Spleen (tissue), 11 donors: ENCODE measurements around the gene HIVEP1. TPM values are rescaled to one million over a fixed set of nuclear protein-coding genes. Genes with fewer than 3 reads are reported as not detected.

Source experiments
- DNase-seq: peaks from one replicate; pipeline ENCODE4 v3.0.0-alpha.2; 2020
- H3K27ac ChIP-seq, 8 donors: fragments of 200-600 bp; sonication (generic) in 7 of 8; 1 replicate in 4 of 8; 2 replicates in 4 of 8; pipeline versions ENCODE4 v1.5.0 to v1.8.0; 2016 to 2021; ENCODE audit warnings: inconsistent platforms in 4 of 8, mild to moderate bottlenecking in 4 of 8, moderate library complexity in 1 of 8
- H3K27me3 ChIP-seq, 7 donors: fragments of 200-600 bp; sonication (generic) in 6 of 7; replicated peaks in 1 of 7; 1 replicate in 4 of 7; 2 replicates in 3 of 7; pipeline versions ENCODE4 v1.5.0 to v1.8.0; 2016 to 2021; ENCODE audit warnings: inconsistent platforms in 3 of 7, mild to moderate bottlenecking in 1 of 7
- H3K36me3 ChIP-seq, 6 donors: fragments of 200-600 bp; sonication (generic) in 5 of 6; 1 replicate in 4 of 6; 2 replicates in 2 of 6; pipeline versions ENCODE4 v1.5.0 to v1.8.0; 2016 to 2021; ENCODE audit warnings: inconsistent platforms in 2 of 6
- H3K4me1 ChIP-seq, 6 donors: fragments of 200-600 bp; sonication (generic) in 5 of 6; 1 replicate in 3 of 6; 2 replicates in 3 of 6; pipeline versions ENCODE4 v1.5.0 to v1.8.0; 2016 to 2021; ENCODE audit warnings: inconsistent platforms in 3 of 6
- H3K4me3 ChIP-seq, 8 donors: fragments of 200-600 bp; sonication (generic) in 7 of 8; 1 replicate in 4 of 8; 2 replicates in 4 of 8; pipeline versions ENCODE4 v1.5.0 to v1.8.0; 2016 to 2021; ENCODE audit warnings: inconsistent platforms in 4 of 8, mild to moderate bottlenecking in 4 of 8, moderate library complexity in 2 of 8
- H3K9me3 ChIP-seq, 8 donors: fragments of 200-600 bp; sonication (generic) in 7 of 8; 1 replicate in 4 of 8; 2 replicates in 4 of 8; pipeline versions ENCODE4 v1.5.0 to v1.8.0; 2016 to 2021; ENCODE audit warnings: inconsistent platforms in 4 of 8
- POLR2A ChIP-seq, 3 donors: fragments of 450-650 bp; IDR thresholded peaks; one replicate each; pipeline ENCODE4 v1.5.1; 2017; ENCODE audit warnings: antibody characterized with exemption in 3 of 3, mild to moderate bottlenecking in 1 of 3
- POLR2AphosphoS5 ChIP-seq, 3 donors: sonication (generic); formaldehyde crosslinking; IDR thresholded peaks; one replicate each; pipeline ENCODE4 v1.5.1; 2017; ENCODE audit warnings: antibody characterized with exemption in 3 of 3
- WGBS, 5 donors: extraction: QIAGEN DNeasy Blood & Tissue Kit in 3 of 5; methylation state at CpG; one replicate each; pipeline versions ENCODE4 v1.1.5 to v1.1.7; 2013 to 2018; 5-methylcytosine and 5-hydroxymethylcytosine counted together
- intact Hi-C: fragments of 100-400 bp; cut with DNase I; formaldehyde crosslinking; loops from one replicate; pipeline ENCODE4 v1.15.0; 2023; ENCODE audit warnings: low total_unique reads
- polyA plus RNA-seq, 3 donors: library from polyadenylated mRNA; stranded (reverse); fragments of 200-250 nt; gene quantifications; one replicate each; pipeline ENCODE4 v1.2.1, GENCODE V29; 2013
- total RNA-seq, 7 donors: library from RNA; depleted of rRNA in 3 of 7; stranded (reverse); fragments of >200 nt in 3 of 7; fragmentation: NEBNext Ultra II Directional in 4 of 7; extraction: Animal tissue kit (Norgen Biotek cat#: 25700) in 4 of 7; gene quantifications; one replicate each; pipeline versions ENCODE4 v1.1.0 to v1.2.1, GENCODE V29; 2016 to 2021
- TF ChIP-seq, protein P1 (sequence below), 11 experiments: fragments of 200-600 bp in 7 of 11; fragments of 450-650 bp in 4 of 11; sonication (generic) in 4 of 11; IDR thresholded peaks in 8 of 11; conservative IDR thresholded peaks in 3 of 11; 1 replicate in 7 of 11; 2 replicates in 4 of 11; pipeline versions ENCODE4 v1.4.0 to v1.8.0; 2016 to 2021; ENCODE audit warnings: antibody characterized with exemption in 11 of 11, inconsistent platforms in 4 of 11, mild to moderate bottlenecking in 1 of 11
- donor health status: healthy with polysubstance abuse.
- donor health status: DM: no; HTN: no; CAD: no; lungs with moderate emphysema.
- donor health status: DM: no; HTN: no; CAD: no.
- donor health status: Bipolar disorder and iron deficiency.
- donor health status: healthy.
- donor health status: DM: no; HTN: no; CAD: no.
- donor health status: DM: yes; HTN: yes; CAD: no.

The HIVEP1 gene
- total and polyA plus RNA-seq, 10 donors: 2.8 to 64.1 (median 39.7) TPM

DNA sequence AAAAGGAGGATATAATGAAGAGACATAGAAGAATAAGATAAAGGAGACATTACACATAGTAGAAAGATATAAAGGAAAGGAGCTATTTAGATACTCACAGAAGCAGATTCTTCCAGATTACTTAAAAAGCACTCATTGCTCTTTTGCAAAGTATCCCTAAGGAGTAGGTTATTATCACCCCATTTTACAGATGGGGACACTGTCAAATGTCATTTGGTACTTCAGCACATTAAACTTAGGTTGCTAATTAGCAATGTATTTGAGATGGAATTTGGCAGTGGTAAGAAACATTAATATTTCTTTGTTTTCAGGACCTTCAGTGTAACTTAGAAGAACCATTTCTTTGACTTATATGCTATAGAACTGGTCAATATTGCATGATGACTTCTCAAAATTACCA, 11.9 kb upstream of the HIVEP1 start:
- no peaks in the 10 kb centered on the region for H3K27me3 ChIP-seq
- TF ChIP-seq, protein P1, sequence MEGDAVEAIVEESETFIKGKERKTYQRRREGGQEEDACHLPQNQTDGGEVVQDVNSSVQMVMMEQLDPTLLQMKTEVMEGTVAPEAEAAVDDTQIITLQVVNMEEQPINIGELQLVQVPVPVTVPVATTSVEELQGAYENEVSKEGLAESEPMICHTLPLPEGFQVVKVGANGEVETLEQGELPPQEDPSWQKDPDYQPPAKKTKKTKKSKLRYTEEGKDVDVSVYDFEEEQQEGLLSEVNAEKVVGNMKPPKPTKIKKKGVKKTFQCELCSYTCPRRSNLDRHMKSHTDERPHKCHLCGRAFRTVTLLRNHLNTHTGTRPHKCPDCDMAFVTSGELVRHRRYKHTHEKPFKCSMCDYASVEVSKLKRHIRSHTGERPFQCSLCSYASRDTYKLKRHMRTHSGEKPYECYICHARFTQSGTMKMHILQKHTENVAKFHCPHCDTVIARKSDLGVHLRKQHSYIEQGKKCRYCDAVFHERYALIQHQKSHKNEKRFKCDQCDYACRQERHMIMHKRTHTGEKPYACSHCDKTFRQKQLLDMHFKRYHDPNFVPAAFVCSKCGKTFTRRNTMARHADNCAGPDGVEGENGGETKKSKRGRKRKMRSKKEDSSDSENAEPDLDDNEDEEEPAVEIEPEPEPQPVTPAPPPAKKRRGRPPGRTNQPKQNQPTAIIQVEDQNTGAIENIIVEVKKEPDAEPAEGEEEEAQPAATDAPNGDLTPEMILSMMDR (IDR thresholded peaks at IDR 0.05 in 8 of 11, conservative IDR thresholded peaks at IDR 0.05 in 3 of 11): no peak
- TF ChIP-seq POLR2AphosphoS5 (IDR thresholded peaks at IDR 0.05) (no peak), POLR2A (IDR thresholded peaks at IDR 0.05) (no peak)
- no peak overlapping the region for H3K27ac ChIP-seq
- H3K9me3 ChIP-seq: no peaks in the 10 kb centered on the region
- no peaks in the 10 kb centered on the region for H3K36me3 ChIP-seq
- no peak for DNase-seq
- intact Hi-C loops: no loop called here
- no peaks in the 10 kb centered on the region for H3K4me1 ChIP-seq
- no peak overlapping the region for H3K4me3 ChIP-seq

DNA sequence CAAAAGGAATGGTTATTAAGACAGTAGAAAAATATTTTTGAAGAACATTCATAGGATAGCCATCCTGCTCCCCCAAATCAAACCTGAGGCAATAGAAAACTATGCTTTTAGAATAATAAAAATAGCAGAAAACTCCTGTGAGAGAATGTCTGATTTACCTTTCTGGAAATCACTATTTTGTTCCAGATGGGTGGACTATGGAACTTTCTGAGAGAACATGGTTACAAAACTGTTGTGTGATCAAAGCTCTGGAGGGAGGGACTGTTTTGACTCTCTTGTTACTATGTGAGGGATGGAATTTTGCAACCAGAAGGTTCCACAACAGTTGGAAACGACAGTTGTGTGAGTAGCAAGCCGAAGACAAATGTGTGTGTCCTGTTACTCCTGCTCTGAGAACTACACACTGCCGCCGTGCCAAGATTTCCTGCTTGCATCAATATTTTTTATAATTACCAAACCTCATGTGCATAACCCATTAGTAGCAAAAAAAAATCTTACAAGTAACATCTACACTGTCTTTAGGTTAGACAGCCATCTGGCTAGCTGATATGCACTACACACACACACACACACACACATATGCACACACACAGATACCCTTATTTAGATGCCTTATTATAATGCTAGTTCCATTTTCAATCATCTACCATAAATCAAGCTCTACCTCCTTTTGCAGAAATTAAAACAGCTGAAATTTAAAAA, 11.0 kb upstream of the HIVEP1 start:
- no peaks in the 10 kb centered on the region for H3K27me3 ChIP-seq
- DNase-seq: no peak
- no peaks in the 10 kb centered on the region for H3K4me1 ChIP-seq
- no peak for TF ChIP-seq POLR2AphosphoS5 (IDR thresholded peaks at IDR 0.05)
- TF ChIP-seq, protein P1 (IDR thresholded peaks at IDR 0.05 in 8 of 11, conservative IDR thresholded peaks at IDR 0.05 in 3 of 11): no peak
- H3K36me3 ChIP-seq: no peaks in the 10 kb centered on the region
- no peak overlapping the region for H3K27ac ChIP-seq
- H3K9me3 ChIP-seq: no peaks in the 10 kb centered on the region
- 51 to 83% (median 64%) methylated on average over 4 of the region's 4 CpGs for WGBS, 5 donors
- intact Hi-C loops: no loop called here
- H3K4me3 ChIP-seq: no peak overlapping the region

DNA sequence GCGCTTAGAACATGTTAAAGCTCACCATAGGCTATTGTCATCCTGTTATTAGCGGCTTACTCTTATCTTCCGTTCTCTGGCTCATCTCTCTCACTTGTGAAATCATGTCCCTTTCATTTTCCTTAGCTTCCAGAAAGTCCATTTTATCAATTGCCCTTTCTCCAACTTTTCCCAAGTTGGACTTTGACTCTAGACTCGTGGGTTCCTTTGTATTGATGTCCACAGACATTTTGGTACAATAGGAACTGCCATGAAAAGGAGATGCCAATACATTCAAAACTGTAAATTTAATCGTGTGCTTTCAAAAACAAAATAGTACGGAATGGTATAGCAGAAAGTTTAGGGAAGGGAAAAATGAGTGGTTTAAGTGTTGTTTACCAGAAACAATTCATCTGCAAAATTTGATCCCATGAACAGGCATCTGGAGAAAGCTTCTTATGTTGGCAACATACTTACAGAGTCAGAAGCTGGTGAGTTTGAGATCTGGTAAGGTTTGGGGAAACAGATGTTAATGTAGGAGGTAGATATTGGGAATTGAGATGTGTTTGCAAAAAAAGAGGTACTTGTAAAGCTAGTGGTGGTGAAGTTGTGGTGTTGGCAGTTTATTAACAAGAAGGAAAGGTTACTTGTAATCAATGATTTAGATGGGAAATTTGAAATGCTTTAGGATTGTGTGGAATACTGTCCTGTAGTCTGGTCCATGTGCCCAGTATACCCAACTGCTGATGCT, 10.2 kb upstream of the HIVEP1 start:
- DNase-seq: no peak
- H3K36me3 ChIP-seq: no peaks in the 10 kb centered on the region
- no peak for TF ChIP-seq POLR2AphosphoS5 (IDR thresholded peaks at IDR 0.05)
- TF ChIP-seq POLR2A (IDR thresholded peaks at IDR 0.05): no peak
- TF ChIP-seq, protein P1 (IDR thresholded peaks at IDR 0.05 in 8 of 11, conservative IDR thresholded peaks at IDR 0.05 in 3 of 11): no peak
- intact Hi-C loops: no loop called here
- no peaks in the 10 kb centered on the region for H3K9me3 ChIP-seq
- H3K4me3 ChIP-seq: no peak overlapping the region
- WGBS, 5 donors: 80 to 95% (median 90%) methylated on average over 6 of the region's 6 CpGs
- no peaks in the 10 kb centered on the region for H3K4me1 ChIP-seq
- no peak overlapping the region for H3K27ac ChIP-seq
- no peaks in the 10 kb centered on the region for H3K27me3 ChIP-seq

DNA sequence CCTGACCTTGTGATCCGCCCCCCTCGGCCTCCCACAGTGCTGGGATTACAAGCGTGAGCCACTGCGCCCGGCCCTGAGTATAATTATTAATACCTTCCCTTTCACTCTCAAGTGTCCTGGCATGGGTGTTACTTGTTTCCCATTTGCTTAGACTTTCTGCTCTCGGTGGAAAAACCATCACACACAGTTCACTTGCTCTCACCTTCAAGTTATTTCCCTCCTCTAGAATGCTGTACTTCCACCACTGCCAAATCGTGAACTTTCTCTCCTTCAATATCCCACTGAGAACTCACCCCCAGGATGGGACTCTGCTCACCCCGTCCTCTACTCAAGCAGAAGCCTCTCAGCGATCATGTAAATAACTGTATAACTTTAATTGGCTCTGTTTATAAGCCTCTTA, 4.6 kb upstream of the HIVEP1 start:
- Histone ChIP-seq H3K4me1 (peaks cover 9 to 29% (median 24%) of the 10 kb centered on the region in 6 donors), H3K4me3 (no peak overlapping the region), H3K9me3 (no peaks in the 10 kb centered on the region), H3K36me3 (no peaks in the 10 kb centered on the region), H3K27me3 (no peaks in the 10 kb centered on the region), H3K27ac (peak overlapping the region; percentile 94 to 98 (median 96))
- no peak for DNase-seq
- TF ChIP-seq, protein P1 (IDR thresholded peaks at IDR 0.05 in 8 of 11, conservative IDR thresholded peaks at IDR 0.05 in 3 of 11): no peak
- TF ChIP-seq POLR2A (IDR thresholded peaks at IDR 0.05) (no peak), POLR2AphosphoS5 (IDR thresholded peaks at IDR 0.05) (no peak)
- intact Hi-C loops: no loop called here
- 88 to 91% (median 90%) methylated on average over 9 of the region's 9 CpGs for WGBS, 5 donors
